Occipital lobe (tissue), 2 donors: ENCODE data around the gene TRIOBP. TPM values are rescaled to one million over a fixed set of nuclear protein-coding genes. Genes with fewer than 3 reads are reported as not detected.

ENCODE experiments used
- DNase-seq: peaks from one replicate; lab custom pipeline; 2025; lab: John Stamatoyannopoulos, UW
- total RNA-seq: library from RNA; depleted of rRNA; stranded (reverse); fragments of >200 nt; gene quantifications from one replicate; pipeline ENCODE4 v1.2.3, GENCODE V29; 2014

The TRIOBP gene
- total RNA-seq, 1 donor from 2014 or later = 13.4 TPM

- no peak for DNase-seq
Observed at GRCh38 chr22:37725551-37726240, 28.8 kb downstream of the TRIOBP start.

GRCh38 chr22:37726241-37726887, 29.5 kb downstream of the TRIOBP start:
- DNase-seq = no peak

GRCh38 chr22:37728620-37729019, 31.8 kb downstream of the TRIOBP start:
- DNase-seq = no peak

DNA sequence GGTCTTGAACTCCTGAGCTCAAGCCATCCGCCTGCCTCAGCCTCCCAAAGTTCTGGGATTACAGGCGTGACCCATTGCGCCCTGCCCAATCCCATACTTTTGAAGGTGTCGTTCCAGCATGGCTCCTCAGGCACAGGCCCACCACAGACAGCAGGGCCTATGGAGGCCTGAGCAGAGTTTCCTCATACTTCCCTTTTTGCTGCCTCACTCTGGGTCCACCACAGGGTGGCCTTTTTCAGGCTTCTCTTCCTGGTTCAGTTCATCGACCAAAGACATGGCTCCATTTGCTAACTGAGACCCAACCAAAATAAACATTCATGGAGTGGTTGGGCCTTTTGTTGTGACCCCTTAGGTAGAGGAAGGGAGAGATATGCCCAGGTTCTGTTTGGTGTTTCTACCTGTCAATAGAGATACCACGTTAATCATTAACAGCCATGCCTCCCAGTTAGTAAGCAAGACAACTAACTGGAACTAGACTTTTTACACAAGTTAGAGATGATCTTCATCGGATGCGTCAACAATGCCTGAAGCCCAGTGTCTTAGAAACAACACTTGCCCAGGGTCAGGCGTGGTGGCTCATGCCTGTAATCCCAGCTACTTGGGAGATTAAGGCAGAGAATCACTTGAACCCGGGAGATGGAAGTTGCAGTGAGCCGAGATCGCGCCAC, 35.1 kb downstream of the TRIOBP start:
- no peak for DNase-seq

DNA sequence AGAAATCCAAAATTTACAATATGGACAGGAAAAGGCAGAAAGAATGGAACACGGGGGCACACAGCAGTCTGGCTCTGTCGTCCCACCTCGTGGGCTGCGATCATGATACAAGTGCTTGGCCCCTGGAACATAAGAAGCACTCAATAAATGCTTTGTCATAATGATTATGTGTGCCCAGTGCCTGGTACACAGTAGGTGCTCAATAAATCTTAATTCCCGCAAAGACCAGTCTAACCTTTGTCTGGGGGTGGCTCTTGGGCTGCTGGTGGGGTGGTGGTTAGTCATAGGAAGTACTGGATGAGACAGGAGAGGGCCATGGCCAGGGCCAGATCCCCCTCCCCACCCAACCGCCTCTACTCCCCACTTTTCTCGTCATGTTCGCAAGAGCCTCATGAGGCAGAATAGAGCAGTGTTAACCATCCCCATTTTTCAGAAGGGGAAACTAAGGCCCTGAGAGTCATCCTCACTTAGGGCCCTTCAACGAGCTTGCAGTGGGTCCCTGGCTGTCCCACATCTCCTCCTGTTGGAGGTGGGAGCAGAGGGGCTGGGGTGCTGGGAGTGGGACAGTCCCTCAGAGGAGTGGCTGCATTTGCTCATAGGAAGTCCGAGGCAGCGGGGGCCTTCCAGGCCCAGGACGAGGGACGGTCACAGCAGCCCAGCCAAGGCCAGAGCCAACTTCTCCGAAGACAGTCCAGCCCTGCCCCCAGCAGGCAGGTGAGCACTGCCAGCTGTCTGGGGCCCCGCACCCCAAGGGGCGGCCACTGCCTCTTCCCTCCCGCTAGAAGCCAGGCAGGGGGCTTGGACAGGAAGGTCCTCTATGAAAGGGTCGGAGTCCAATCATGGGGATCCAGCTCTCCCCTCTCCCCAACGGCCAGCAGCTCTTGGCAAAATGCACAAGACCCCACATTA, 36.1 kb downstream of the TRIOBP start:
- DNase-seq = no peak

DNA sequence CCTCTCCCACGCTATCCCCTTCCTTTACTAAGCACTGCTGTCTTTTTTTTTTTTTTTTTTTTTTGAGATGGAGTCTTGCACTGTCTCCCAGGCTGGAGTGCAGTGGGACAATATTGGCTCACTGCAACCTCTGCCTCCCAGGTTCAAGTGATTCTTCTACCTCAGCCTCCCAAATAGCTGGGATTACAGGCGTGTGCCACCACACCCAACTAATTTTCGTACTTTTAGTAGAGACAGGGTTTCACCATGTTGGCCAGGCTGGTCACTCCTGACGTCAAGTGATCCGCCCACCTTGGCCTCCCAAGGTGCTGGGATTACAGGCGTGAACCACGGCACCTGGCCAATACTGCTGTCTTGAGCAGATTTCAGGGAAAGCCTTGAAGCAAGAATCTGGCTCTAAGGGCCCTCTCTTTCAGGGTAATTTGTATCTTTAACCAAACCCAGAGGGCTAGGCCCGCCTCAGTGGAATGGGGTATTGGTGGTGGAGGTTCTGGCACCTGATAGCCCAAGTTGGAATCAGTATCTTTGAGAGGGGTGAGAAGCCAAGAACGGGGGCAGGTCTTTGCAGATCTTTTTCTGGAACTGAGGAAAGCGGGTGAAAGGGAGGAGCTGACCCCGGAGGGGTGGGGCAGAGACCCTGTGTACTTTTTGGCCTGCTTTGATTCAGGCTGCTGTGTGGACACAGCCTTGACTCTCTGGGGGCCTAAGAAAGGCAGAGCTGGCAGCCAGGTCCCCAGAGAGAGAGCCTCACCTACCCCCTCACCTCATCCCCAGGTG, 37.0 kb downstream of the TRIOBP start:
- DNase-seq = no peak

DNA sequence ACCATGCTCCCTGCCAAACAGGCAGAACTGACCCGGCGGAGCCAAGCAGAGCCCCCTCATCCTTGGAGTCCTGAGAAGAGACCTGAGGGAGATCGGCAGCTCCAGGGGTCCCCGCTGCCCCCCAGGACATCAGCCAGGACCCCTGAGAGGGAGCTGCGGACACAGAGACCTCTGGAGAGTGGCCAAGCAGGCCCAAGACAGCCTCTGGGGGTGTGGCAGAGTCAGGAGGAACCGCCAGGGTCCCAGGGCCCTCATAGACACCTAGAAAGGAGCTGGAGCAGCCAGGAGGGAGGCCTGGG, 37.5 kb downstream of the TRIOBP start:
- no peak for DNase-seq

DNA sequence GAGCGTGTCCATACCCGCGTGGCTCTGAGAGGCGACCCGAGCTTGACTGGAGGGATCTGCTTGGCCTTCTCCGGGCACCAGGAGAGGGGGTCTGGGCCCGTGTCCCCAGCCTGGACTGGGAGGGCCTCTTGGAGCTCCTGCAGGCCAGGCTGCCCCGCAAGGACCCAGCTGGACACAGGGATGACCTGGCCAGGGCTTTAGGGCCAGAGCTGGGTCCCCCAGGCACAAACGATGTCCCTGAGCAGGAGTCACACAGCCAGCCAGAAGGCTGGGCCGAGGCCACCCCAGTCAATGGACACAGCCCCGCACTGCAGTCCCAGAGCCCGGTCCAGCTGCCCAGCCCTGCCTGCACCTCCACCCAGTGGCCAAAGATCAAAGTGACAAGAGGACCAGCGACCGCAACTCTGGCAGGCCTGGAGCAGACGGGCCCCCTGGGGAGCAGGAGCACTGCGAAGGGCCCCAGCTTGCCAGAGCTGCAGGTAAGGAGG, 38.2 kb downstream of the TRIOBP start:
- DNase-seq = no peak

DNA sequence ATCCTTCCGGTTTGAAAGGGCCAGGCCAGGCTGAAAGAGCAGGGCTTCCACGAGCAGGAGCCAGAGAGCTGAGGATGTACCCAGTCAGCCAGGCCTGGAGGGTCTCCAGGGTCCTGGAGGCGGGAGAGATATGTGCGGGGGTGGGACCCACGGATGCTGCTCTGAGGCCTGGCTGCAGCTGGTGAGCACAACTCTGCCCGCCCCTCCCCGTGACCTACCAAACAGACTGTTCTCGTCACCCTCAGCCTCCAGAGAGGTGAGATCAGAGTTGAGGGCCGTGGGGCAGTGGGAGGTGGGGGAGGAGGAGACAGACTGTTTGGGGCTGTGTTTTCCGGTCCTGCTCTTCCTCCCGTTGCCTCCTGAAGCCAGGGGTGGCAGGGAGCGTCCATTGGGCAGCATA, 42.2 kb downstream of the TRIOBP start:
- DNase-seq = no peak

DNA sequence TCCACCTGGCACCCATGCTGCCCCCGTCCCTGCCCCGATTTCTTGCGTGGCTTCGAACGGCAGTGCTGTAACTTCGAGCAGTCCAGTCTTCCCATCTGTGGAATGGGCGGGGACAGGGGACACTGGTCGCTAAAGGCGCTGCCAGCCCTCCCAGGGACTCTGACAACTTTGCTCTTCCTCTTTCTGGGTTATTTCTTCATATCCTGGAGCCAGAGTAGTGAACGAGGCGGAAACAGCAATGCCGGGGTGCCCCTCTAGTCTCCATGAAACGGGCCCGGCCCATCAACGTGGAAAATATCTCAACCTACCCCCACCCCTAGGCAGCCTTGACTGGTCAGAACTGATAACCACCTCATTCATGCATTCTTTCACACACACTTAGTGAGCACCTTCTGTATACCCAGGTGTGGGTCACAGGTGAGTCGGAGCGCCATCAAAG, 42.8 kb downstream of the TRIOBP start:
- DNase-seq = no peak

- no peak for DNase-seq
Observed at GRCh38 chr22:37740455-37741311, 43.8 kb downstream of the TRIOBP start.

GRCh38 chr22:37741312-37741795, 44.5 kb downstream of the TRIOBP start:
- no peak for DNase-seq

GRCh38 chr22:37742376-37743171, 45.7 kb downstream of the TRIOBP start:
- no peak for DNase-seq

DNA sequence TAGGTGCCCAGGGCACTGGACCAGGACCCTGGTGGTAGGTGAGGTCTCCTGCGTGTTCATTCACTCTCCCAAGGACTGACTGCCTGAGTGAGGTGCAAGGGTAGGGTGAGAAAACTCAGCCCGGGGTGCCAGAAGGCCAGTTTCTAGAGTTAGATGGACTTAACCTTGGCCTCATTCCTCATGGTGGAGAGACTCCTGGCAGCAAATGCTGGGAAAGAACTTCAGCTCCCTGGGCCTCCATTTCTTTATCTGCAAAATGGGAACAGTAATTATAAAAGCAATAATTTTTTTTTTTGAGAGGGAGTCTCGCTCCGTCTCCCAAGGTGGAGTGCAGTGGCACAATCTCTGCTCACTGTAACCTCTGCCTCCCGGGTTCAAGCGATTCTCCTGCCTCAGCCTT, 47.7 kb downstream of the TRIOBP start:
- no peak for DNase-seq

- DNase-seq = peak; percentile 80
Observed at GRCh38 chr22:37745548-37746365, 48.9 kb downstream of the TRIOBP start.

- DNase-seq = no peak
Observed at GRCh38 chr22:37746366-37747079, 49.7 kb downstream of the TRIOBP start.

DNA sequence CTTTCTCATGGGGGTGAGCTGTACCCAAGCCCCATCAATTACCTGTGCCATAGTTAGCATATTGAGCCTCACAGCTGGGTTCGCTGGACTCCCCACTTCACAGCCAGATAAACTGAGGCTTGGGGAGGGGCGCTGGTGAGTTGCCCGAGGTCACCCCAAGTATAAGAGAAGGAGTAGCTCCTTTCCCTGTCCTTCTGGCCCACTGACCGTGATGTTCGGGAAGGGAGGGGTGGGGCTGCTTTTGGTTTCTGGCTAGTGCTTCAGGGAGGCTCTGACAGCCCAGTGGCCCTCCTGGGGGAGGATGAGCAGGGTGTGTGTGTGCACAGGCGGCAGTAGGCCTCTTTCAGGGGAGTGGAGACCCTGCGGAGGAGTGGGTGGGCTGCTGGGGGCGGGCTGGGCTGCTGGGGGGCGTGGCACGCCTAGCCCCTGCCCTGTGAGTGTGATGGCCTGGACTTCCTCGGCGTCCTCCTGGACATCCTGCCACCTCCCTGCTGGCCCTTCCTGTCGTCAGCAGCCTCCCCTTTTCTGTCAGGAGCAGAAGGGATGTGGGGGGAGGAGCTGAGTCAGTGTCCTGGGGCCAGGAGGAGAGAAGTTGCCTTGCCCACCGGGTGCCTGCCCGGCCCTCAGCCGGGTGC, 50.3 kb downstream of the TRIOBP start:
- DNase-seq = no peak
